K562 (cell line): Measurements from ENCODE around the gene LEPR. TPM values are rescaled to one million over a fixed set of nuclear protein-coding genes. Genes with fewer than 3 reads are reported as not detected.

ENCODE experiments used
- JUNB ChIP-seq: fragments of 450-650 bp; formaldehyde crosslinking; conservative IDR thresholded peaks from 2 replicates; pipeline ENCODE4 v1.4.0; 2020; ENCODE audit warnings: mild to moderate bottlenecking
- JUND ChIP-seq, 2 experiments: IDR thresholded peaks; 2 replicates in 1 of 2; 3 replicates in 1 of 2; pipeline ENCODE4 v1.6.1; 2011; ENCODE audit warnings: borderline replicate concordance in 2 of 2, low read depth in 2 of 2, low read length in 2 of 2, improper control_type of control experiment in 1 of 2, missing biosample characterization in 1 of 2, missing genetic modification characterization in 1 of 2, missing genetic modification reagents in 1 of 2
- MCM5 ChIP-seq: fragments of 450-650 bp; IDR thresholded peaks from 2 replicates; pipeline ENCODE4 v1.6.1; 2016; ENCODE audit warnings: low read depth
- MNT ChIP-seq, 2 experiments: fragments of 450-650 bp; conservative IDR thresholded peaks; 2 replicates each; pipeline ENCODE4 v1.6.1; 2017; ENCODE audit warnings: mild to moderate bottlenecking in 2 of 2, moderate library complexity in 2 of 2
- PHF20 ChIP-seq: fragments of 450-650 bp; IDR thresholded peaks from 2 replicates; pipeline ENCODE4 v1.6.1; 2018; ENCODE audit not compliant: partially characterized antibody
- RCOR1 ChIP-seq, 2 experiments: IDR thresholded peaks; 2 replicates each; pipeline ENCODE4 v1.6.1; 2012; ENCODE audit warnings: low read depth in 2 of 2, low read length in 2 of 2, borderline replicate concordance in 1 of 2, improper control_type of control experiment in 1 of 2
- RFX1 ChIP-seq: fragments of 450-650 bp; IDR thresholded peaks from 2 replicates; pipeline ENCODE4 v1.6.1; 2016; ENCODE audit warnings: mild to moderate bottlenecking, moderate library complexity
- SNIP1 ChIP-seq: fragments of 450-650 bp; IDR thresholded peaks from 2 replicates; pipeline ENCODE4 v1.7.1; 2017; ENCODE audit warnings: low read depth, mild to moderate bottlenecking
- TAF7 ChIP-seq: fragments of 450-650 bp; IDR thresholded peaks from 2 replicates; pipeline ENCODE4 v1.6.1; 2016; ENCODE audit warnings: missing genetic modification characterization, missing compliant biosample characterization
- TEAD2 ChIP-seq: fragments of 450-650 bp; IDR thresholded peaks from 2 replicates; pipeline ENCODE4 v1.6.1; 2016; ENCODE audit warnings: missing genetic modification characterization, control low read depth, missing compliant biosample characterization
- TSHZ1 ChIP-seq: fragments of 250-450 bp; sonication (Bioruptor Pico); IDR thresholded peaks from 2 replicates; pipeline ENCODE4 v1.4.0; 2020; ENCODE audit warnings: mild to moderate bottlenecking, moderate library complexity
- polyA plus RNA-seq, 8 experiments: library from polyadenylated mRNA; depleted of rRNA in 4 of 8; stranded (reverse) in 5 of 8; unstranded in 3 of 8; fragments of >200 nt; fragmentation: Nextera tagmentation in 2 of 8; fragmentation: Illumina TruSeq in 1 of 8; extraction: Ambion mirVana in 2 of 8; extraction: Trizol in 1 of 8; gene quantifications; 2 replicates each; pipeline versions ENCODE4 v1.2.1 to v1.2.3, GENCODE V29; 2011 to 2014; ENCODE audit warnings: inconsistent platforms in 1 of 8, missing spikeins in 1 of 8
- total RNA-seq, 7 experiments: library from RNA; depleted of rRNA in 6 of 7; stranded (reverse); fragments of >200 nt in 6 of 7; fragmentation: Illumina TruSeq in 2 of 7; extraction: Trizol in 2 of 7; gene quantifications; 2 replicates each; pipeline versions ENCODE4 v1.2.1 to v1.2.3, GENCODE V29; 2011 to 2021; ENCODE audit warnings: low replicate concordance in 1 of 7
- TF ChIP-seq, protein P1 (sequence below): fragments of 450-650 bp; IDR thresholded peaks from 2 replicates; pipeline ENCODE4 v1.6.1; 2016
- TF ChIP-seq, protein P2 (sequence below): sonication (generic); formaldehyde crosslinking; IDR thresholded peaks from 2 replicates; pipeline ENCODE4 v1.8.1; 2023; ENCODE audit warnings: mild to moderate bottlenecking, missing genetic modification reagents

LEPR gene
- total and polyA plus RNA-seq, 9 of the 15 experiments (the other 6 are each of a cell fraction or from before 2014, with no cell fraction given): 12.2 to 111 (median 43.1) TPM

DNA sequence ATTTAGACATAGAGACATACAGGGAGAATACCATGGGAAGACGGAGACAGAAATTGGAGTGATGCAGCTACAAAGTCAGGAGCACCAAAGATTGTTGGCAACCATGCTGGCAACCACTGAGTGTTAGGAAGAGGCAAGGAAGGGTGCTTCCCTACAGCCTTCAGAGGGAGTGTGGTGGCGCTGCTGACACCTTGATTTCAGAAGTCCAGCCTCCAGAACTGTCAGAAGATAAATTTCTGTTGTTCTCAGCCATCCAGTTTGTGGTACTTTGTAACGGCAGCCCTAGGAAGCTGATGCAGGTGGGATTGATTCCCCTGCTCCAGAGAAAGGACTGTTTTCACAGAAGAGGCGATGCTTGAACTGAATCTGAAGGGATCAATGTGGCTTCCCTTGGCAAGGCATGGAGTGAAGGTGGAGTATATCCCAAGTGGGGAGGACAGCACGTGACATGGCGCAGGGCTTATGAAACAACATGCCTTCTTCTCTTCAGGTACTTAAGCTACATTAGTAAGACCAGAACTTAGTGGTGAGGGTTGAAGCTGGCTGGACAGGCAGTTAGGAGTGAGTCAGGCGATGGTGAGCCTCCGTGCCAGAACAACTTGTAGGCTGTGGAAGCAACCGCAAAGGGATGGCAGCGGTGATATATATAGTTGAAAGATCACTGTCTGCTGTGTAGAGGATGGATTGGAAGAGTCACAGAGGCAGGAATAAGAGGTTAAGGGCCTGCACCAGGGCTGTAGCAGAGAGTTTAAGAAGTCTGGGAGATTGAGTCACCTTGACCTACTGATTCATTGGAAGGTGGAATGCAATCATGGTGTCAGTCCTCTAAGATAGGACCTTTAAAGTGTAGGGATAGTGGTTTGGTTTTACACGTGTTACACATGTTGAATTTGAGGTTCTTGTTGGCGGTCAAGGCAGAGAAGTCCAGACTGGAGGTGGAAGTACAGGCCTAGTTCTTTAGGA is 2.1 kb downstream of the LEPR start (continued):
- TF ChIP-seq RFX1 (no peak), JUND (IDR thresholded peaks at IDR 0.05; ENCODE audit: borderline replicate concordance, low read depth, low read length) (peak; percentile 29; the same call in 1 of the 2 replicates), JUND (tag; IDR thresholded peaks at IDR 0.05; ENCODE audit: borderline replicate concordance, low read depth, low read length) (peak; percentile 31; the same call in 1 of the 3 replicates), TAF7 (tag) (no peak), SNIP1 (no peak), TSHZ1 (CRISPR knock-in tag) (no peak), MNT (conservative IDR thresholded peaks at IDR 0.05) (peak; percentile 59 to 78; a peak in 3 of 4 replicates), JUNB (no peak), RCOR1 (IDR thresholded peaks at IDR 0.05; ENCODE audit: borderline replicate concordance in 1 of 2, low read depth in 2 of 2, low read length in 2 of 2) (peak in 1 of 2 experiments; percentile 38; a peak in 1 of 4 replicates), MCM5 (no peak), PHF20 (no peak), TEAD2 (no peak)
- TF ChIP-seq, protein P1, sequence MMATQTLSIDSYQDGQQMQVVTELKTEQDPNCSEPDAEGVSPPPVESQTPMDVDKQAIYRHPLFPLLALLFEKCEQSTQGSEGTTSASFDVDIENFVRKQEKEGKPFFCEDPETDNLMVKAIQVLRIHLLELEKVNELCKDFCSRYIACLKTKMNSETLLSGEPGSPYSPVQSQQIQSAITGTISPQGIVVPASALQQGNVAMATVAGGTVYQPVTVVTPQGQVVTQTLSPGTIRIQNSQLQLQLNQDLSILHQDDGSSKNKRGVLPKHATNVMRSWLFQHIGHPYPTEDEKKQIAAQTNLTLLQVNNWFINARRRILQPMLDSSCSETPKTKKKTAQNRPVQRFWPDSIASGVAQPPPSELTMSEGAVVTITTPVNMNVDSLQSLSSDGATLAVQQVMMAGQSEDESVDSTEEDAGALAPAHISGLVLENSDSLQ: peak; percentile 80
- TF ChIP-seq, protein P2, sequence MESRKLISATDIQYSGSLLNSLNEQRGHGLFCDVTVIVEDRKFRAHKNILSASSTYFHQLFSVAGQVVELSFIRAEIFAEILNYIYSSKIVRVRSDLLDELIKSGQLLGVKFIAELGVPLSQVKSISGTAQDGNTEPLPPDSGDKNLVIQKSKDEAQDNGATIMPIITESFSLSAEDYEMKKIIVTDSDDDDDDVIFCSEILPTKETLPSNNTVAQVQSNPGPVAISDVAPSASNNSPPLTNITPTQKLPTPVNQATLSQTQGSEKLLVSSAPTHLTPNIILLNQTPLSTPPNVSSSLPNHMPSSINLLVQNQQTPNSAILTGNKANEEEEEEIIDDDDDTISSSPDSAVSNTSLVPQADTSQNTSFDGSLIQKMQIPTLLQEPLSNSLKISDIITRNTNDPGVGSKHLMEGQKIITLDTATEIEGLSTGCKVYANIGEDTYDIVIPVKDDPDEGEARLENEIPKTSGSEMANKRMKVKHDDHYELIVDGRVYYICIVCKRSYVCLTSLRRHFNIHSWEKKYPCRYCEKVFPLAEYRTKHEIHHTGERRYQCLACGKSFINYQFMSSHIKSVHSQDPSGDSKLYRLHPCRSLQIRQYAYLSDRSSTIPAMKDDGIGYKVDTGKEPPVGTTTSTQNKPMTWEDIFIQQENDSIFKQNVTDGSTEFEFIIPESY (CRISPR knock-in tag): no peak
